GM12873 (cell line): Measurements from ENCODE around the gene CYTH3.

Source experiments
- TF ChIP-seq, protein P1 (sequence below): IDR thresholded peaks from 2 replicates; pipeline ENCODE4 v1.5.1; 2012; ENCODE audit warnings: low read depth, mild to moderate bottlenecking, moderate library complexity, low read length, control low read depth; ENCODE audit not compliant: insufficient read depth; ENCODE audit errors: missing control alignments

The CYTH3 gene

DNA sequence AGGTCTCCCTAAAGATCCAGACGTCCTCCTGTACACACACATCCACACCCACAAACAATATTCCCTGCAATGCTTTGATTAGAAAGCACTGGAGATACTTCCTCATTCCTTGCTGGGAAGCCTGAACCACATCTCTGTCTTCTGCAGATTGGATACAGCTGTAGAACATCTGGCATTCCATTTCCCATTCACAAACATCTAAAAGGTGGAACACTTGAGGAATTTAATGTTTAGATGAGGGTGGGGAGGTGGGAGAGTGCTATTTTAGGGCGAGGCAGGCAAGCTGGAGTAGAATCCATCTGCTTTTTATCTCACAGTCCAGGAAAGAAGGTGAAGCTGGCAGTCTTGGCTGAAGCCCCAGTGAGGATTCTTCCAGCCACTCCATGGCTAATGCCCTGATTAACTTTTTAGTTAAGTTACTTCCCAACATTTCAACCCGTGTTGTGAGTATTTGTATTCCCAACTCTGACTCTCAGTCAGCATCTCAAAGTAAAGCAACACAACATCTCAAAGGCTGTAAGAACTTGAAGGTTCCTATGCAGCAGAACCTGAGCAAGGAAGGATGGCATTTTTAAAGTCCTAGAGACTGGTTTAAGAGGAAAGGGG, 46.1 kb downstream of the CYTH3 start:
- TF ChIP-seq, protein P1, sequence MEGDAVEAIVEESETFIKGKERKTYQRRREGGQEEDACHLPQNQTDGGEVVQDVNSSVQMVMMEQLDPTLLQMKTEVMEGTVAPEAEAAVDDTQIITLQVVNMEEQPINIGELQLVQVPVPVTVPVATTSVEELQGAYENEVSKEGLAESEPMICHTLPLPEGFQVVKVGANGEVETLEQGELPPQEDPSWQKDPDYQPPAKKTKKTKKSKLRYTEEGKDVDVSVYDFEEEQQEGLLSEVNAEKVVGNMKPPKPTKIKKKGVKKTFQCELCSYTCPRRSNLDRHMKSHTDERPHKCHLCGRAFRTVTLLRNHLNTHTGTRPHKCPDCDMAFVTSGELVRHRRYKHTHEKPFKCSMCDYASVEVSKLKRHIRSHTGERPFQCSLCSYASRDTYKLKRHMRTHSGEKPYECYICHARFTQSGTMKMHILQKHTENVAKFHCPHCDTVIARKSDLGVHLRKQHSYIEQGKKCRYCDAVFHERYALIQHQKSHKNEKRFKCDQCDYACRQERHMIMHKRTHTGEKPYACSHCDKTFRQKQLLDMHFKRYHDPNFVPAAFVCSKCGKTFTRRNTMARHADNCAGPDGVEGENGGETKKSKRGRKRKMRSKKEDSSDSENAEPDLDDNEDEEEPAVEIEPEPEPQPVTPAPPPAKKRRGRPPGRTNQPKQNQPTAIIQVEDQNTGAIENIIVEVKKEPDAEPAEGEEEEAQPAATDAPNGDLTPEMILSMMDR: no peak

DNA sequence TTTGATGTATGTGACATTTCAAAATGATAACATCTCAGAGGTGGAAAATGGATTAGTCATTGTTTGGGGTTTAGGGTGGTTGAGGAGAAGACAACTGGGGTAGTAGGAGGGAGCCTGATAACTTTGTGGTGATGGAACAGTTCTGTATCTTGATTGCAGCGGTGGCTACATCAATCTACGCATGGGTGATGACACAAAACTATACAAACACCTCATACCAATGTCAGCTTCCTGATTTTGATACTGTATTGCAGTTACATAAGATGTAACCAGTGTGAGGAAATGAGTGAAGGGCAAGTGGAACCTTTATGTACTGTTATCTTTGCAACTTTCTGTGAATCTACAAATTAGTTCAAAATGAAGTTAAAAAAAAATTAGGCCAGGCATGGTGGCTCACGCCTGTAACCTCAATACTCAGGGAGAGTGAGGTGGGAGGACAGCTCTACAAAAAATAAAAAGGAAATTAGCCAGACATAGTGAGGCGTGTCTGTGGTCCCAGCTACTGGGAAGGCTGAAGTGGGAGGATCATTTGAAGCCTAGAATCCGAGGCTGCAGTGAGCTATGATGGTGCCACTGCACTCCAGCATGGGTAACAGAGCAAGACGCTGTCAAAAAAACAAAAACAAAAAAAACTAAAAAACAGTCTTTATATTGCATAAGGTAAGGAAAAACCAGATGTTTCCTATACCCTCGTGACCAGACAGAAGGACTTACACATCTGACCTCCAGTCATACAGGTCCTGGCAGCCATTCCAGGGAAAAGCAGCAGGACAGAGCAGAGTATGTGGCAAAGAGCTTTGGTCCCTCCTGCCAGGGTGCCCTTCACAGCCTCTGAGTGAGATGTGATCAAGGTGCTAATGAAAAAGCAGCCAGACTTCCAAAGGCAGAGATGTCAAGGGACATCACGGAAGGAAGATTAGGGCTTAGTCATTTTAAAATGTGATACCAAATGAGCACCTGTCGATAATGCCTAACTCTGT, 50.8 kb downstream of the CYTH3 start:
- TF ChIP-seq, protein P1: no peak

GRCh38 chr7:6218329-6218728, 54.1 kb downstream of the CYTH3 start:
- TF ChIP-seq, protein P1: no peak

GRCh38 chr7:6212008-6212407, 60.4 kb downstream of the CYTH3 start:
- TF ChIP-seq, protein P1: no peak

- TF ChIP-seq, protein P1: no peak
Measured at GRCh38 chr7:6210621-6211372, 61.6 kb downstream of the CYTH3 start.

- TF ChIP-seq, protein P1: no peak
Measured at GRCh38 chr7:6209340-6209739, 63.1 kb downstream of the CYTH3 start.
